Fibroblast of skin of scalp (primary cell): ENCODE measurements around the gene RPAP2.
"Not testable (repeated sequence)": the region's sequence is repeated elsewhere in the genome, so short reads cannot be mapped to it uniquely, and the experiment has no call there.

Experiments
- DNase-seq: peaks from one replicate; pipeline ENCODE4 v3.0.0-alpha.2; 2013

RPAP2 gene

GRCh38 chr1:92323473-92324453 is 24.9 kb downstream of the RPAP2 start:
- no peak for DNase-seq

- DNase-seq, result no peak
These were observed 25.9 kb downstream of the RPAP2 start for GRCh38 chr1:92324784-92325183.

- DNase-seq, result no peak
These were observed 27.8 kb downstream of the RPAP2 start for GRCh38 chr1:92326681-92327080.

GRCh38 chr1:92327794-92328193 is 28.9 kb downstream of the RPAP2 start:
- DNase-seq, result no peak

GRCh38 chr1:92329347-92330129 is 30.7 kb downstream of the RPAP2 start:
- peak; percentile 55 for DNase-seq

- DNase-seq, result no peak
These were observed 34.8 kb downstream of the RPAP2 start for GRCh38 chr1:92333668-92334067.

GRCh38 chr1:92340154-92340553 is 41.3 kb downstream of the RPAP2 start:
- DNase-seq, result no peak

GRCh38 chr1:92342401-92342800 is 43.5 kb downstream of the RPAP2 start:
- DNase-seq, result no peak

GRCh38 chr1:92343061-92343460 is 44.2 kb downstream of the RPAP2 start:
- no peak for DNase-seq

- DNase-seq, result no peak
These were observed 48.2 kb downstream of the RPAP2 start for GRCh38 chr1:92346866-92347640.

GRCh38 chr1:92352856-92353255 is 54.0 kb downstream of the RPAP2 start:
- DNase-seq, result no peak

- DNase-seq, result no peak
These were observed 55.4 kb downstream of the RPAP2 start for GRCh38 chr1:92354259-92354658.

GRCh38 chr1:92356956-92357355 is 58.1 kb downstream of the RPAP2 start:
- peak; percentile 34 for DNase-seq

GRCh38 chr1:92359382-92359781 is 60.5 kb downstream of the RPAP2 start:
- not testable (repeated sequence) for DNase-seq

- DNase-seq, result no peak
These were observed 61.1 kb downstream of the RPAP2 start for GRCh38 chr1:92359986-92360385.

GRCh38 chr1:92362970-92363369 is 64.1 kb downstream of the RPAP2 start:
- no peak for DNase-seq

GRCh38 chr1:92363401-92363800 is 64.5 kb downstream of the RPAP2 start:
- no peak for DNase-seq

GRCh38 chr1:92365378-92366039 is 66.7 kb downstream of the RPAP2 start:
- no peak for DNase-seq

- DNase-seq, result no peak
These were observed 67.2 kb downstream of the RPAP2 start for GRCh38 chr1:92366040-92366395.

- DNase-seq, result no peak
These were observed 68.6 kb downstream of the RPAP2 start for GRCh38 chr1:92367496-92367895.

GRCh38 chr1:92372164-92372563 is 73.3 kb downstream of the RPAP2 start:
- DNase-seq, result no peak

GRCh38 chr1:92374223-92374622 is 75.4 kb downstream of the RPAP2 start:
- no peak for DNase-seq
